ENCODE measurements around the gene PLA2G7.
"Not testable (repeated sequence)": the region's sequence is repeated elsewhere in the genome, so short reads cannot be mapped to it uniquely, and the experiment has no call there.

Gene PLA2G7

DNA sequence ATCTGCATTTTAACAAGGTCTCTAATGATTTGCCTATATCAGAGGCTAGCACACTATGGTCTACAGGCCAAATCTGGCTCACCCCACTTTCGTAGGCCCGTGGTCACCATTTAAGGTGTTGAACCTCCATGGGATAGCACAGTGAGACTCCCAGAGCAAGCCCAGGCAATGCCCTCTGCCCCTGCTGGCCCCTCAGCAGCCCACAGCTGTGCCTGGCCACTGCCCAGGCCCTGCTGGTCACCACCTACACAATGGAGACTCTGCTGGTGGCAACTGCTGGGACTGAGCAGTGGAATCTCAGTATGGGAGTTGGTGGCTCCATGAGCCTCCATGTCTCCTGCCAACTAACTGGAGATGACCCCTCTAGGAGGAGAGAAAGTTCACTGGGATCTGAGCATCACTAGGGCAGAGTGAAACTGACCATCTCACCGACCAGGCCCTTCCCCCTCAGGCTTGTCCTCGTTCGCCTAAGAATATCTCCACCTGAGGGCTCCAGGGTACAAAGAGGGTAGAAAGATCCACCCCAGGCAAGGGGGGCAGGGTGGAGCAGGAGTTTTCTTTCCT is 13.8 kb upstream of the PLA2G7 start:
- no peak for DNase-seq (ENCODE audit: low read depth in 2 of 2)

DNA sequence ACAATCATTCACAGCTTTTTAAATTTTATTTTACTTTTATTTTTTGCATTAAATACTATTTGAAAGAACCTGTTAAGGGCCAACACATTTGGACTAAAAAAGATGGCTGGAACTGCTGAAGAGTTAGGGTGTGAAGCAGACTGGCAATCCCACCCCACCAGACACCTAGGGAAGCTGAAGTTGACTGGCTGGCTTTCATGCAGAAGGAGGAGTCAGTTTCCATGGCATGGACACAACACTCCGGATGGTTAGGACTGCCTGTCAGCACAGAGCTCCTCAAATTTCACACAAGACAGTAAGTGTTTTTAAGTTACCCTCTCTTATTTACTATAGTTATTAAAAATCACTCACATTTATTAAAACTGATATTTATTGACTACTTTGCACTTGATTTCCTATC is 11.5 kb upstream of the PLA2G7 start, which contains the start of gene ANKRD66:
Gene ANKRD66, plus strand, starts transcription at position 238 of the 400 bp plus-strand sequence. CDS start 5,016 bp downstream, outside the sequence.
- DNase-seq (ENCODE audit: low read depth in 2 of 2): no peak

DNA sequence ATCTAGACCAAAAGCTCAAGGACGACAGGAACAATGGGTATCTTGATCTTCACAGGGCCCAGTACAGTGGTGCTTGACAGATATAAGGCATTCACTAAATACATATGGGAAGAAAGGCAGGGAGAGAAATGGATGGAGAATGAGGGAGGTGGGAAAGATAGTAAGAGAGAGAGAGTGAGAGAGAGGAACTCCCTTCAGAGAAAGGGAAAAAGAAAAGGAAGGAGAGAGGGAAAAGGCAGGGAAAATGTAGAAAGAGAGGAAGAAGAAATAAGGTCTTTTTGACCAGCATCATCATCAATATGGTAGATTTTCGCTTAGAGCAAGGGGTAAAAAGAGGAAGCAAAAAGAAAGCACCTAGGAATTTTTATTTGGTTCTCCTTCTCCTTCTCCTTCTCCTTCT is 10.8 kb upstream of the PLA2G7 start:
- no peak for DNase-seq (ENCODE audit: low read depth in 2 of 2)

DNA sequence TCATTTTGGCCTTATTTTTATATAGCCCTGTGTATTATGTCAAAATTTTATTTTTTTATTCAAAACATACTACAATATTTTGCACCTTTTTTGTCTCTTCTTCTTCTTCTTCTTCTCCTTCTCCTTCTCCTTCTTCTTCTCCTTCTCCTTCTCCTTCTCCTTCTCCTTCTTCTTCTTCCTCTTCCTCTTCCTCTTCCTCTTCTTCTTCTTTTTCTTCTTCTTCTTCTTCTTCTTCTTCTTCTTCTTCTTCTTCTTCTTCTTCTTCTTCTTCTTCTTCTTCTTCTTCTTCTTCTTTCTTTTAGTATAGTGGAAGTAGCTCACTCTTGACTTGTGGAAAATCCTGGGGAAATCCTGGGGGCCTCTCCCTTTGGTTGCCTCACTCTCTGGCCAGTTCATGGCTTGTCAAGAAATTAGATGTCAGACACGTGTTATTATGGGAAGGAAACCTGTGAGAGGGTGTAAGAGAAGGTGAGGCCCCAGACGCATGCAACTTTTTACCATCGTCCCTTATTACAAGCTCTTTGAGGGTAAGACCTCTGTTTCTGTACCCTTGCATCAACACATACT is 9.1 kb upstream of the PLA2G7 start:
- DNase-seq (ENCODE audit: low read depth in 2 of 2): not testable (repeated sequence)

DNA sequence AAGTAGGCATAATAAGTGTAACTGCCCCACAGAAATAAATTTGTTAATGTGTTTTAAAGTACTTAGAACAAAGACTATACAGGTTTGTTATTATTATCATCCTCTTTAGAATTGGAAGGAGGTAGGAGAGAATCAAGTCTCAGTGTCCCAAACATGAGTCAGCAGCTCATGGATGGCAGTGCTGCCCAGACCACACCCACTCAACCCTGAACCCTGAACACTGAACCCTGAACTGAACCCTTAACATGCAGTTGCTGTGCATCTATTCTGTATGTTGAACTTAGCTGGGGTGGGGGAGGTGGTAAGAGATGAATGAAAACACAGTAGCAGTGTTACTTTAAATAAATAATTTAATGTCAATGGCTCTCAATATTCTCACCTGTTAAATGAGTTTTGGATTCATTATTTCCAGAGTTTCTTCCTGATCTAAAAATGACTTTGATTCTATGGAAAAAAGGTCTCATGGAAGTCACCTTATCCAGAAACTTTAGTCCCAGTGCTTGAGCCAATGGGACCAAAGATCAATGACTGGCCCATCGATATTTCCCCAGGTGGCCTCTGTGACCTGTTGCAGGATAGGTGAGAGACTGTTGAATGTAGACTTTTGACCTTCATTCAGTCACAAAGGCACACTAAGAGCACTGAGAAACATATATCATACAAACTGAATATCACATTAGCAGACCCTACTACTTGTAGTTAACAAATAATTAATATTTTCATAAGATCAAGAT is 8.4 kb upstream of the PLA2G7 start:
- no peak for DNase-seq (ENCODE audit: low read depth in 2 of 2)

DNA sequence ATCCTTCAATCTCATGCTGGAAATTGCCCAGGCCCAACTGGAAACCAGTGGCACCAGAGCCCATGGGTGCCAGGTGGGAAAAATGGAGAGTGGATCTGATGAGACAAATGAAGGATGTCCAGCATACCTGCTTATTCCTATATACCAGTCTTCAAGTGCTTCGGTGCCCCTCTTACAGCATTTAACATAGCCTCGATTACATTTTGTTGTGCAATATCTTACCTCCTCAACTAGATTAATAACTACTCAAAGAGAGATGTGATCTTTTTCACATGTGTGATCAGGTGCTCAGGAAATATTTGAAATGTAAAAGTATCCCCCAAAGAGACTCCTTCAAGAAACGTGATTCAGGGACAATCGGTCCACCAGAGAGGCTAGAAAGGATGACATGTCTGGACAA is 6.7 kb upstream of the PLA2G7 start:
- no peak for DNase-seq (ENCODE audit: low read depth in 2 of 2)

DNA sequence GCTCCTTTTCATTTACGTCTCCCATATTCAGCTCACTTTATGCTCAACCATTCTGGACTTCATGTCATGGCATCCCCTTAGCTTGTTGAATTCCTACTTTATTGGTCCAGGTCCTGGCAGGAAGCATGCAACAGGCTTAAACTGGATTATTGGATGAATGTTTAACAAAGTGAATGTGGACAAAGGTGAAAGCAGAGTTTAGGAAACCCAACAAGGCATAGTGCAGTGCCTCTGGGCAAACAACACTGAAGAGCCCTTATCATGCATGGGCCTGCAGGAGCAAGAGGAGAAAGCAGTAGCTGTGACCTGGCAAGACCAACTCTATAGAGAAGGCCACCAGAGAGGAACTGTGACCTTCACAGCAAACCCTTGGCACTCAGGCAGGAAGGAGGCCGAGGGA is 6.3 kb upstream of the PLA2G7 start:
- no peak for DNase-seq (ENCODE audit: low read depth in 2 of 2)

DNA sequence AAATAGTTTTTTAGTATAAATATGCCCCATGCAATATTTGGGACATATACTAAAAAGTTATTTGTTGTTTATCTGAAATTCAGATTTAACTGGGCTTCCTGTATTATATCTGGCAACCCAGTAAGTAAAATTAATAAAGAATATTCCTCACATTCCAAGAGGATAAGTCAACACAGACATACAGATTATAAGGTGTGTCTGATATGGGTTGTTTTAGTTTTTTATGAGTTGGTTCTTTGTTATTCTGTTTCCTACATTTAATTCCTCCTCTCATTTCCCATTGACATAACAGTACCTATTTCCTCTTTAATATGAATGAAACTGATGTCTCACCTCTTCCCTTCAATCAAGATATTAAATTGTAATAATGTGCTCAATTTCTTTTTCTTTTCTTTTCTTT is 1.7 kb upstream of the PLA2G7 start:
- no peak for DNase-seq (ENCODE audit: low read depth in 2 of 2)

DNA sequence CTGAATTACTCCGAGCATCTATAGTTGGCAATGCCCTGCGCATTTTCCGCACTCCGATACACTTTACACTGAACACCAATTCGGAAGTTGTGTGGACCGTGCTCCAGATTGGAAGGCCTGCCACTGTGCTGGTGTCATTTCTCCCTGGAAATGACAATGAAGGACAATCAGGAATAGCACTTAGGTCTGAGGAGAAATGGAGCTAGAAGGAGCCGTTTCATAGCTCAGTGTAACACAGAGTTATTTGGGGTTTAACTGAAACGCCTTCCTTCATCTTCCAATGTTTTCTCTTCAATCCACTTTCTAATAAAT is 501 bp upstream of the PLA2G7 start:
- DNase-seq (ENCODE audit: low read depth in 2 of 2): no peak

DNA sequence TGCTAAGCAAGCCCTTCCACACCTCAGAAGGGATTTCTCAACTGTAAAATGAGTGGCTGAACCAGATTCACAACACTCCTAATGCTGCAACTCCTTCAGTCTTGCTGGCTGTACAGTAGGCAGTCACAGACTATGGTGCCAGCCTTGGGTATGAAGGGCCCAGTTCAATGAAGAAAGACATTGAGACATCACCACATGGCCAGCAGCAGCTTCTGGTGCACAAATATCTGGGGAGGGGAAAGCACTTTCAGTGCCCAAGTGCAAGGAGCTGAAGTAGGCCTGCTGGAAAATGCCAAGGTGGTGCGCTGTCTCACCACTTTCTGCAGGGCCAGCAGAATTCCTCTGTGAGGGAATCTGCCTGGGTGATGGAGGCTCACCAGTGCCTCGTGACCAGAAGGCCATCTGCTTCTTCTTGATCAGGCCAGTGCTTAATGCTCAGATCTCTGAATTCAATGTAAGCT is 1.8 kb downstream of the PLA2G7 start:
- DNase-seq (ENCODE audit: low read depth in 2 of 2): no peak

DNA sequence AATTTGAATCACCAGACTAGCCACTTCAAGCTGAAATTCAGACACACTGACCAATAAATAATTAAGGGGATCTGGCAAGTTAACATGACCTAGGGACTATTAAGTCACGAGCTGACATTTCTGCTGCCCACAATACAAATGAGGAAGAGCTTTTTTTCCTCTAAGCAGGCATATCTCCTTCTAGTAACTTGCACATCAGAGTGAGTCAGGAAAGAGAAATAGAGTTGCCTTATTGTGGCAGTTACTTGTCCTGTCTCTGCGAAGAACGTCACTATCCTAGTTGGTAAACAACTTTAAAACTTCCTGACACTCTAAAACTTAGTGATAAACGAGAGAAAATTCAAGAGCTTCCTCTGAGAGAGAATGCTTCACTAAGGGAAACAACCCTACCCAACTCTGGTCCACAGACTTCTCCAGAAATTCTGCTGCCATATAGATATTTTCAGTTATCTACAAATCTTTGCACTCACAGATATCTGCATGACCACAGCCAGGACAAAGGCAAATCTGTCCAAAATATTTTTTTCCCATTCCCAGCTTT is 4.2 kb downstream of the PLA2G7 start:
- DNase-seq (ENCODE audit: low read depth in 2 of 2): no peak

DNA sequence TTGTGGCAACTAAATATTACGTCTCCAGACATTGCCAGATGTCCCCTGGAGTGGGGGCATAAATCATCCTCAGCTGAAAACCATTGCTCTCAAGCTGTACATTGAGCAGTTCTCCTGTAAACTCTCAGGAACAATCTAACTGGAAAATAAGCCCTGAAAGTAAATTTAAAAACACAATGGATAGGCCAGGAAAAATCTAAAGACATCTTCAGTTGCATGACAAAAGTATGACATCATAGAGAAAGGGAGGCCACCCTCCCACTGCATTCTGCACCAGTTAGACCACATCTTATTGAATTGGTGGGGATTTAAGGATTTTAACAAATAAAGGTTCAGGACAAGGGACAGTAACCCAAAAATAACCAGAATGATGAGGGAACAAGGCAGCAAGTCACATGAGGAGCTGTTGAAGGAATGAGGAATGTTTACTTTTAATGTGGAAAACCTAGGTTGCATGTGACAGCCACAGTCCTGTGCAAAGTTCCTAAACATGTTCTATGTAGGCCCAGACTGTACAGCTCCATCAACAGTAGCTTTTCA is 5.3 kb downstream of the PLA2G7 start:
- no peak for DNase-seq (ENCODE audit: low read depth in 2 of 2)

DNA sequence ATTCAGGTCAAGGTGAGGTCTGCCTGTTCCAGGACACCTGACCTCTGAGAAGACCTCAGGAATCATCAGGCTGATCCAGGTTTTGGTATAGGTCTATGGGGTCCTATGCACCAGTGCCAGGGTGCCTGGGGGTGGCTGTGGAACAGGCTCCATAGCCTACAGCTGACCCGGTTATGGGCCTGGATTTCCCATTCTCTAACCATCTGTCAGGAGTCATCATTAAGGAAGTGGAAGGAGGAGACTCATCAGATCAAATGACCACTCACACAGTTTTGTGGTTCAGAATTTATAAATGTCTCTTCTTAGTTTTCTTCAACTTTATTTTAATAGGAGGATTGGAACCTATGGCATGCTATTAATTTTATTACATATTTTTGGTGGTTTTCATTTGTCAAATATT is 14.8 kb downstream of the PLA2G7 start:
- no peak for DNase-seq (ENCODE audit: low read depth in 2 of 2)

DNA sequence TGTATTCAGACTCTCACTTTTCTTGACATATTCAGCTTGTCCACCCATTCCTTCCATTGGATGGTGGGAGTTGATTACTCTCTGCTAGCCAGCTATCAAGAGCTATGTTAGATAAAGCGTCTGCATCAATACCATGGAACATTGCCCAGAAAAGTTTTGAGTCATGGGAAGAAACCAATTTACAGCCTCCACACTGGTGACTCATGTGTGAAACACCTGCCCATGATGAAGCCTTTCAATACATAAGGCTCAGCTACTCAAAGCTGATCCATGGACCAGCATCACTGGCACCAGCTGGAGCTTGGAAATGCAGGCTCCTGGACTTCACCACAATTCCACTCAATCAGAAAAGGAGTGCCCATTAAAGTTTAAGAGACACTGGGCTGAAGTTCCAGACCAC is 16.1 kb downstream of the PLA2G7 start:
- no peak for DNase-seq (ENCODE audit: low read depth in 2 of 2)

DNA sequence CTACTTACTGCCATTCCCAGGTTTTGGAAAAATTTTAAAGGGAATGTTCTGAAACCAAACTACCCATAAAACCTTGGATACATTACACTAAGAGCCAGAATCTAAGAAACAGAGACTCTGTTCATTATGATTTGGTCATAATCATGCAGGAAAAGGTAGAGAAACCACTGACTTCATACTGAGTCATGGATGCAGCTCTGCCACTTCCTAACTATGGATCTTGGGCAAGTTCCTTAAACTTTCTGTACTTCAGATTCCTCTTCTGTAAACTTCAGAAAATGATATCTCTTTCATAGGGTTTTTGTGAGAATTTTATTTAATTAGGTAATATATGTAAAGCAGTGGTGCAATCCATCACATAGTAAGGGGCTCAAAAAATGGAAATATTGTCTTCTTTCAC is 20.0 kb downstream of the PLA2G7 start:
- no peak for DNase-seq (ENCODE audit: low read depth in 2 of 2)

DNA sequence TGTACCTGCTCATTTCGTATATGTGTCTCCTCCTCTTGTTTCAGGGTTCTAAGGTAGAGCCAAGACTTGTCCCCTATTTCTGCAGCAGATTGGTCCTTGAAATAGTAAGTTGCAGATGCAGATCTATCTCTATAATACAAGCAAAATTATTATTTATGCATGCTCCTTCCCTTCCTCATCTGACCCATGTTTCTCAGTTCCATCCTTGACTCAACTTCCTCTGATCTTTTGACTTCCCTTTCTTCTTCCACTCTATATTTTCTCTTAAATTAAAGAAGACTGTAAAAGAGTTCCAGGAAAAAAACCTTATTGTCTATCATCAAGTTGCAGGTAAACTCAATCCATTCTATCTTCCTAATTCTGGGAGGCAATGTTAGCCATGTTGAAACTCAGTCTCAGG is 23.7 kb downstream of the PLA2G7 start:
- DNase-seq (ENCODE audit: low read depth in 2 of 2): no peak

DNA sequence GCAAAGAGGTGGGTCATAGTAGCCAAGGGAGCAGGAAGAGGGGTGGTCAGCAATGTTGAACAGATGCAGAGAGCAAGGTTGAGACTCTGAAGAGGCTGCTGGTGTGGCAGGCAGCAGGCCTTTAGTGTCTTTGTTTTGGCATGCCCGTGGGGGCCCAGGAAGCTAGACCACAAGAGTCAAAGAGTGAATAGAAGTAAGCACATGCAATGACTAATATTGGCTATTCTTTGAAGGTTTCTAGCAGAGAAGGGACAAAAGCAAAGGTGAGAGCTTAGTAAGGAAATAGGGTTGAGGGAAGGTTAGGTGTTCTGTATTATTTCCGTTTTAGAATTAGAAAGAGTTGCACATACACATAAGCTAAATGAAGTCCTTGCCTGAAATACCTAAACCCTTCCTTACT is 28.7 kb downstream of the PLA2G7 start:
- DNase-seq (ENCODE audit: low read depth in 2 of 2): no peak

DNA sequence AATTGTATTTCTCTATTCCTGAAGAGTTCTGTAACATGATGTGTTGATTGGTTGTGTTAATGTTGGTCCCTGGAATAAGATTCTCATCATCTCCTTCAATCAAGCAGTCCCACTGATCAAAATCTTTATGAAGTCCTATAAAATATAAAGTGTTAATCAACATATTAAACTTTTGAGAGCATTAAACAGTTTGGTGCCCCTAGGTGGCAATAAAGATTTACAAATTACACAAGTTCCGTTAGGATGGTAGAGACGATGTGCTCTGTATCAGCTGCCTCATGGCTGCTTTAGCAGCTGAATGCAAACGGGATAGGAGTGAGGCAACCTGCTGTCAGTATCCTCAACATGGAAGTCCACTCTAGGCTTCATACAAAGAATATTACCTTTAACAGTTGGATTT is 30.6 kb downstream of the PLA2G7 start:
- no peak for DNase-seq (ENCODE audit: low read depth in 2 of 2)

DNA sequence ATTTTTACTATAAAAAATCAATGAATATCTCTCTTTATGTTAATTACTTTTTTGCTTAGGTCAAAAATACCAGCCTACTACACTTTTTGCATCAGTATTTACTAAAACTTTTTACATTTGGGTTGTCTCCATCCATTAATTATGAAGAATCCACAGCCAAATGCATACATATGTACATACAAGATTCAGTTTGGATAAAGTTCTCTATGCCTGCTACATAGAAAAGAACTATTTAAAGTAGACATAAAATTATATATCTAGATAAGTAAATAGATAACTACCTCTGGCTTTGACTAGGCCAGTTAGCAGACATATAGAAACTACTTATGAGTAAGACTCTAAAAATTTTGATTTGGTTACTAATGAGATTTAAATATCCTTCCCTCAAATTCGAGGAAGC is 35.2 kb downstream of the PLA2G7 start:
- no peak for DNase-seq (ENCODE audit: low read depth in 2 of 2)

DNA sequence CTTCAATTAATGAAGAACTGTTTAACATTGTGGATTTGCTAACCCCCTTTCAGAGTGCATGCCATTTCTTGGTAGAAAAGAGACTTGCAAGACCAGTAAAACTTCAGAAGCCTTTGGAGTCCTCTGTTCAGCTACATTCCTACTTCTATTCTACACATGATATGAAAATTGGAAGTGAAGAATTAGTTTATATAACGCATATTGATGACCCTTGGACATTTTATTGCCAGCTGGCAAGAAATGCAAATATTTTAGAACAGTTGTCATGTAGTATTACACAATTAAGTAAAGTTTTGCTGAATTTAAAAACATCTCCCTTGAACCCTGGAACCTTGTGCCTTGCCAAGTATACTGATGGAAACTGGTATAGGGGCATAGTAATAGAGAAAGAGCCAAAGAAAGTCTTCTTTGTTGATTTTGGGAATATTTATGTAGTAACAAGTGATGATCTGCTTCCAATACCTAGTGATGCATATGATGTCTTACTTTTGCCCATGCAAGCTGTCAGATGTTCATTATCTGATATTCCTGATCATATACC is 44.2 kb downstream of the PLA2G7 start:
- DNase-seq (ENCODE audit: low read depth in 2 of 2): no peak

DNA sequence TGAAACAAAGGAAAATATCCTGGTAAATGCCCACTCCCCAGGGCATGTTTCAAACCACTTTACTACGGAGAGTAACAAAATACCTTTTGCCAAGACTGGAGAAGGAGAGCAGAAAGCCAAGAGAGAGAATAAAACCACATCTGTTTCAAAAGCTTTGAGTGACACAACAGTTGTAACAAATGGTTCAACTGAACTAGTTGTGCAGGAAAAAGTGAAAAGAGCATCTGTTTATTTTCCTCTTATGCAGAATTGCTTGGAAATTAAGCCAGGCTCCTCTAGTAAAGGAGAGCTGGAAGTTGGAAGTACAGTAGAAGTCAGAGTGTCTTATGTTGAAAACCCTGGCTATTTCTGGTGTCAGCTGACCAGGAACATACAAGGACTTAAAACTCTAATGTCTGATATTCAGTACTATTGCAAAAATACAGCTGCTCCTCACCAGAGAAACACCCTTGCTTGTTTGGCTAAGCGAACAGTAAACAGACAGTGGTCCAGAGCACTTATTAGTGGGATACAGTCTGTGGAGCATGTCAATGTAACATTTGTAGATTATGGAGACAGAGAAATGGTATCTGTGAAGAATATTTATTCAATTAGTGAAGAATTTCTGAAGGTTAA is 44.9 kb downstream of the PLA2G7 start:
- DNase-seq (ENCODE audit: low read depth in 2 of 2): no peak

DNA sequence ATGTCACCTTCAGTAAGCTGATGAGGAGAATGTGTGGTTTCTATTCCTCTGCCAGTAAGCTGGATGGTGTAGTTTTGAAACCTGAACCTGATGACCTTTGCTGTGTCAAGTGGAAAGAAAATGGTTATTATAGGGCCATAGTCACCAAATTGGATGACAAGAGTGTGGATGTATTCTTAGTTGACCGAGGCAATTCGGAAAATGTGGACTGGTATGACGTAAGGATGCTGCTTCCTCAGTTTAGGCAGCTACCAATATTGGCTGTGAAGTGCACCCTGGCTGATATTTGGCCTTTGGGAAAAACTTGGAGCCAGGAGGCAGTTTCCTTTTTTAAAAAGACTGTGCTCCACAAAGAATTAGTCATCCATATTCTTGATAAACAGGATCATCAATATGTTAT is 45.5 kb downstream of the PLA2G7 start:
- DNase-seq (ENCODE audit: low read depth in 2 of 2): no peak

Data from stimulated activated CD8-positive, alpha-beta memory T cell treated with anti-CD3 and anti-CD28 coated beads, Interleukin-2, amount 100 ng/mL, for 1 hour (primary cell).